ENCODE data around the gene CHPF. TPM values are rescaled to one million over a fixed set of nuclear protein-coding genes. Genes with fewer than 3 reads are reported as not detected.

Gene CHPF
- total RNA-seq, 1 experiment from 2014 or later, result 26.4 TPM

- Mint-ChIP-seq H3K27me3 (ENCODE audit: insufficient read depth, unreplicated experiment) (peaks cover 18% of the 10 kb centered on the region), H3K27ac (ENCODE audit: unreplicated experiment) (no peak overlapping the region), H3K9me3 (ENCODE audit: unreplicated experiment) (no peaks in the 10 kb centered on the region), H3K36me3 (ENCODE audit: insufficient read depth, unreplicated experiment) (peaks cover 7% of the 10 kb centered on the region), H3K4me1 (ENCODE audit: low read depth, unreplicated experiment) (peaks cover 5% of the 10 kb centered on the region), H3K4me3 (ENCODE audit: unreplicated experiment) (no peak overlapping the region)
- TF ChIP-seq, protein P1, sequence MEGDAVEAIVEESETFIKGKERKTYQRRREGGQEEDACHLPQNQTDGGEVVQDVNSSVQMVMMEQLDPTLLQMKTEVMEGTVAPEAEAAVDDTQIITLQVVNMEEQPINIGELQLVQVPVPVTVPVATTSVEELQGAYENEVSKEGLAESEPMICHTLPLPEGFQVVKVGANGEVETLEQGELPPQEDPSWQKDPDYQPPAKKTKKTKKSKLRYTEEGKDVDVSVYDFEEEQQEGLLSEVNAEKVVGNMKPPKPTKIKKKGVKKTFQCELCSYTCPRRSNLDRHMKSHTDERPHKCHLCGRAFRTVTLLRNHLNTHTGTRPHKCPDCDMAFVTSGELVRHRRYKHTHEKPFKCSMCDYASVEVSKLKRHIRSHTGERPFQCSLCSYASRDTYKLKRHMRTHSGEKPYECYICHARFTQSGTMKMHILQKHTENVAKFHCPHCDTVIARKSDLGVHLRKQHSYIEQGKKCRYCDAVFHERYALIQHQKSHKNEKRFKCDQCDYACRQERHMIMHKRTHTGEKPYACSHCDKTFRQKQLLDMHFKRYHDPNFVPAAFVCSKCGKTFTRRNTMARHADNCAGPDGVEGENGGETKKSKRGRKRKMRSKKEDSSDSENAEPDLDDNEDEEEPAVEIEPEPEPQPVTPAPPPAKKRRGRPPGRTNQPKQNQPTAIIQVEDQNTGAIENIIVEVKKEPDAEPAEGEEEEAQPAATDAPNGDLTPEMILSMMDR (IDR thresholded peaks at IDR 0.05; ENCODE audit: insufficient read depth in 1 of 2, low read depth in 1 of 2, low read length in 1 of 2, severe bottlenecking in 1 of 2, unreplicated experiment in 1 of 2), result no peak
- Histone ChIP-seq H3K27me3 (replicated peaks; ENCODE audit: control insufficient read depth, insufficient read depth, low read length) (no peaks in the 10 kb centered on the region; the same call in 1 of the 2 replicates), H3K4me3 (ENCODE audit: low read depth, low read length) (no peak overlapping the region), H3K4me1 (peaks cover 5% of the 10 kb centered on the region; the same call in 1 of the 2 replicates), H3K36me3 (ENCODE audit: control insufficient read depth, insufficient read depth, low read length) (no peaks in the 10 kb centered on the region), H3K9me3 (no peaks in the 10 kb centered on the region)
- DNase-seq, result no peak
- POLR2A ChIA-PET, result interaction anchor here (0.6 kb wide), 1 partner anchor 57 kb away, joined by 4 read pairs; no protein-coding TSS in a partner anchor
- BruUV-seq (replicated peaks), result no TSS peak
- intact Hi-C loops (cut with micrococcal nuclease; ENCODE audit: unreplicated experiment), result no loop called here
- CTCF ChIA-PET, result interaction anchor here (0.6 to 1.4 kb wide), 3 partner anchors 14 to 87 kb away, joined by 3 to 7 read pairs (median 3); no protein-coding TSS in a partner anchor
Observed at GRCh38 chr2:219533930-219534661, 9.5 kb downstream of the CHPF start.

DNA sequence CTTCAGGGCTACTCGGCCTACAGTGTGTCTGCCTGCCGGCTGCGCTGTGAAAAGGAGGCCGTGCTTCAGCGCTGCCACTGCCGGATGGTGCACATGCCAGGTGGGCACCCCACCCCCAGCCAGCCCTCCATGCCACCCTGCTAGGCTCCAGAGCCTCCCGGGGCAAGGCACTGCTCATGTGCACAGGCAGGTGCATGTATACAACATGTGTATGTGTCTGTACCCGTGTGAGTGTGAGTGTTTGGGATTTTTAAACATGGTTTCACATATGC, 11.3 kb downstream of the CHPF start:
- no peak for DNase-seq
- Mint-ChIP-seq H3K36me3 (ENCODE audit: insufficient read depth, unreplicated experiment) (no peaks in the 10 kb centered on the region), H3K4me3 (ENCODE audit: unreplicated experiment) (no peak overlapping the region), H3K27me3 (ENCODE audit: insufficient read depth, unreplicated experiment) (peaks cover 21% of the 10 kb centered on the region), H3K27ac (ENCODE audit: unreplicated experiment) (no peak overlapping the region), H3K4me1 (ENCODE audit: low read depth, unreplicated experiment) (peaks cover 7% of the 10 kb centered on the region), H3K9me3 (ENCODE audit: unreplicated experiment) (no peaks in the 10 kb centered on the region)
- Histone ChIP-seq H3K36me3 (ENCODE audit: control insufficient read depth, insufficient read depth, low read length) (no peaks in the 10 kb centered on the region), H3K4me1 (no peaks in the 10 kb centered on the region), H3K4me3 (ENCODE audit: low read depth, low read length) (no peak overlapping the region), H3K27me3 (replicated peaks; ENCODE audit: control insufficient read depth, insufficient read depth, low read length) (no peaks in the 10 kb centered on the region; the same call in 1 of the 2 replicates), H3K9me3 (no peaks in the 10 kb centered on the region)
- CTCF ChIA-PET, result interaction anchor here (0.8 to 8.2 kb wide), 3 partner anchors 22 to 127 kb away, joined by 3 to 243 read pairs (median 3); partner anchors contain the start of gene GMPPA
- POLR2A ChIA-PET, result interaction anchor here (0.7 kb wide), 1 partner anchor 144 kb away, joined by 5 read pairs; no protein-coding TSS in a partner anchor
- intact Hi-C loops (cut with micrococcal nuclease; ENCODE audit: unreplicated experiment), result no loop called here
- TF ChIP-seq, protein P1 (IDR thresholded peaks at IDR 0.05; ENCODE audit: insufficient read depth in 1 of 2, low read depth in 1 of 2, low read length in 1 of 2, severe bottlenecking in 1 of 2, unreplicated experiment in 1 of 2), result no peak
- BruUV-seq (replicated peaks), result no TSS peak

DNA sequence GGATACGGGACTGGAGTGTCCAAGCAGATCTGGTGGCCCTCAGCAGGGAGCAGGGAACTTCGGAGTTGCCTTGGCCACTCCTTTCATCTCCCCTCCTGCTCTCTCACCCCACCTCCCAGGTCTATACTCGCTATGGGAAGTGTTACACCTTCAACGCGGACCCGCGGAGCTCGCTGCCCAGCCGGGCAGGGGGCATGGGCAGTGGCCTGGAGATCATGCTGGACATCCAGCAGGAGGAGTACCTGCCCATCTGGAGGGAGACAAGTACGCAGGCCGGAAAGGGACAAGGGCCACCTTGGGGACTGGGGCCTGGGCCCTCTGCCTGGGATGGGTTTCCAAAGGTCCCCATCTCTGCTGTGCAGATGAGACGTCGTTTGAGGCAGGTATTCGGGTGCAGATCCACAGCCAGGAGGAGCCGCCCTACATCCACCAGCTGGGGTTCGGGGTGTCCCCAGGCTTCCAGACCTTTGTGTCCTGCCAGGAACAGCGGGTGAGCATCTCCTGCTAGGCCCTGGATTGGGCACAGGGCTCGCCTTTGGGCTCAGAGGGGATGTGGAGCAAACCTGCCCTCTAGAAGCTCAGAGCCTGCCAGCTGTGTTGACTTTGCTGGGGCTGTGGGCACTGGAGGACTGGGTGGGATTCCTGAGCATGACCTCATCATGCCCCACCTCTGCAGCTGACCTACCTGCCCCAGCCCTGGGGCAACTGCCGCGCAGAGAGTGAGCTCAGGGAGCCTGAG, 11.8 kb downstream of the CHPF start:
- ChIA-PET POLR2A (interaction anchor here (0.7 kb wide), 1 partner anchor 144 kb away, joined by 5 read pairs; no protein-coding TSS in a partner anchor), CTCF (interaction anchor here (0.8 to 8.2 kb wide), 4 partner anchors 12 to 126 kb away, joined by 3 to 243 read pairs (median 3); partner anchors contain the start of genes CHPF, GMPPA and TMEM198)
- TF ChIP-seq, protein P1 (IDR thresholded peaks at IDR 0.05; ENCODE audit: insufficient read depth in 1 of 2, low read depth in 1 of 2, low read length in 1 of 2, severe bottlenecking in 1 of 2, unreplicated experiment in 1 of 2), result no peak
- DNase-seq, result no peak
- Histone ChIP-seq H3K4me1 (no peaks in the 10 kb centered on the region), H3K4me3 (ENCODE audit: low read depth, low read length) (no peak overlapping the region), H3K27me3 (replicated peaks; ENCODE audit: control insufficient read depth, insufficient read depth, low read length) (no peaks in the 10 kb centered on the region; the same call in 1 of the 2 replicates), H3K36me3 (ENCODE audit: control insufficient read depth, insufficient read depth, low read length) (no peaks in the 10 kb centered on the region), H3K9me3 (no peaks in the 10 kb centered on the region)
- H3K27ac Mint-ChIP-seq (ENCODE audit: unreplicated experiment), result no peak overlapping the region
- peaks cover 21% of the 10 kb centered on the region for H3K27me3 Mint-ChIP-seq (ENCODE audit: insufficient read depth, unreplicated experiment)
- peaks cover 7% of the 10 kb centered on the region for H3K4me1 Mint-ChIP-seq (ENCODE audit: low read depth, unreplicated experiment)
- no TSS peak for BruUV-seq (replicated peaks)
- H3K36me3 Mint-ChIP-seq (ENCODE audit: insufficient read depth, unreplicated experiment), result no peaks in the 10 kb centered on the region
- intact Hi-C loops (cut with micrococcal nuclease; ENCODE audit: unreplicated experiment), result no loop called here
- H3K9me3 Mint-ChIP-seq (ENCODE audit: unreplicated experiment), result no peaks in the 10 kb centered on the region
- no peak overlapping the region for H3K4me3 Mint-ChIP-seq (ENCODE audit: unreplicated experiment)

Data from Caco-2 (cell line).